Measurements from ENCODE around the gene INSYN1. TPM values are rescaled to one million over a fixed set of nuclear protein-coding genes. Genes with fewer than 3 reads are reported as not detected.

The INSYN1 gene
- total and polyA plus RNA-seq, 4 donors = 0.86 to 5.6 (median 4.0) TPM

GRCh38 chr15:73741321-73741836 lies 11.8 kb downstream of the INSYN1 start:
- DNase-seq (no peak), ATAC-seq (ENCODE audit: insufficient read depth, low FRiP score) (no peak)
- TF ChIP-seq CTCF (IDR thresholded peaks at IDR 0.05; ENCODE audit: control extremely low read depth, extremely low read depth) = no peak
- H3K9ac ChIP-seq (ENCODE audit: insufficient read depth in 1 of 2, low read length in 2 of 2) = no peak overlapping the region
- no peak overlapping the region for H3K4me3 ChIP-seq
- WGBS, 2 donors = 72 to 79% methylated on average over 3 of the region's 3 CpGs
- H3K9me3 ChIP-seq (ENCODE audit: control insufficient read depth in 4 of 4, insufficient read depth in 3 of 4, low read length in 3 of 4) = no peaks in the 10 kb centered on the region
- peaks cover 0 to 6% (median 2%) of the 10 kb centered on the region in 4 donors for H3K36me3 ChIP-seq (ENCODE audit: control insufficient read depth in 4 of 4, insufficient read depth in 4 of 4, low read length in 4 of 4)
- H3K4me1 ChIP-seq (ENCODE audit: control insufficient read depth in 5 of 5, insufficient read depth in 5 of 5, low read length in 5 of 5) = peaks cover 0 to 4% (median 0%) of the 10 kb centered on the region in 5 donors
- no peaks in the 10 kb centered on the region for H3K27me3 ChIP-seq (ENCODE audit: control insufficient read depth in 3 of 3, insufficient read depth in 3 of 3, low read length in 2 of 3)
- no peak overlapping the region for H3K27ac ChIP-seq (ENCODE audit: low read depth in 1 of 2, low read length in 1 of 2)

- DNase-seq (no peak), ATAC-seq (ENCODE audit: insufficient read depth, low FRiP score) (no peak)
- 89 to 92% methylated on average over 24 to 25 of the region's 25 CpGs for WGBS, 2 donors
- H3K4me1 ChIP-seq (ENCODE audit: control insufficient read depth in 5 of 5, insufficient read depth in 5 of 5, low read length in 5 of 5) = no peaks in the 10 kb centered on the region
- no peaks in the 10 kb centered on the region for H3K27me3 ChIP-seq (ENCODE audit: control insufficient read depth in 3 of 3, insufficient read depth in 3 of 3, low read length in 2 of 3)
- H3K9ac ChIP-seq (ENCODE audit: insufficient read depth in 1 of 2, low read length in 2 of 2) = no peak overlapping the region
- H3K36me3 ChIP-seq (ENCODE audit: control insufficient read depth in 4 of 4, insufficient read depth in 4 of 4, low read length in 4 of 4) = peaks cover 0 to 6% (median 2%) of the 10 kb centered on the region in 4 donors
- no peak overlapping the region for H3K4me3 ChIP-seq
- no peak overlapping the region for H3K27ac ChIP-seq (ENCODE audit: low read depth in 1 of 2, low read length in 1 of 2)
- TF ChIP-seq CTCF (IDR thresholded peaks at IDR 0.05; ENCODE audit: control extremely low read depth, extremely low read depth) = no peak
- H3K9me3 ChIP-seq (ENCODE audit: control insufficient read depth in 4 of 4, insufficient read depth in 3 of 4, low read length in 3 of 4) = no peaks in the 10 kb centered on the region
Measured at GRCh38 chr15:73740152-73741048, 12.8 kb downstream of the INSYN1 start.

GRCh38 chr15:73737535-73737934 lies 15.6 kb downstream of the INSYN1 start:
- no peak overlapping the region for H3K4me3 ChIP-seq
- peaks cover 0 to 2% (median 0%) of the 10 kb centered on the region in 3 donors for H3K27me3 ChIP-seq (ENCODE audit: control insufficient read depth in 3 of 3, insufficient read depth in 3 of 3, low read length in 2 of 3)
- no peak overlapping the region for H3K9ac ChIP-seq (ENCODE audit: insufficient read depth in 1 of 2, low read length in 2 of 2)
- no peak for DNase-seq
- no peak overlapping the region for H3K27ac ChIP-seq (ENCODE audit: low read depth in 1 of 2, low read length in 1 of 2)
- peaks cover 0 to 3% (median 0%) of the 10 kb centered on the region in 4 donors for H3K36me3 ChIP-seq (ENCODE audit: control insufficient read depth in 4 of 4, insufficient read depth in 4 of 4, low read length in 4 of 4)
- WGBS, 2 donors = 79 to 80% methylated on average over 7 of the region's 7 CpGs
- no peaks in the 10 kb centered on the region for H3K4me1 ChIP-seq (ENCODE audit: control insufficient read depth in 5 of 5, insufficient read depth in 5 of 5, low read length in 5 of 5)
- ATAC-seq (ENCODE audit: insufficient read depth, low FRiP score) = no peak
- no peaks in the 10 kb centered on the region for H3K9me3 ChIP-seq (ENCODE audit: control insufficient read depth in 4 of 4, insufficient read depth in 3 of 4, low read length in 3 of 4)
- TF ChIP-seq CTCF (IDR thresholded peaks at IDR 0.05; ENCODE audit: control extremely low read depth, extremely low read depth) = no peak
